ENCODE data around the gene SSR2.

GRCh38 chr1:156048663-156049258 is 28.0 kb upstream of the SSR2 start:
- TF ChIP-seq, protein P1, sequence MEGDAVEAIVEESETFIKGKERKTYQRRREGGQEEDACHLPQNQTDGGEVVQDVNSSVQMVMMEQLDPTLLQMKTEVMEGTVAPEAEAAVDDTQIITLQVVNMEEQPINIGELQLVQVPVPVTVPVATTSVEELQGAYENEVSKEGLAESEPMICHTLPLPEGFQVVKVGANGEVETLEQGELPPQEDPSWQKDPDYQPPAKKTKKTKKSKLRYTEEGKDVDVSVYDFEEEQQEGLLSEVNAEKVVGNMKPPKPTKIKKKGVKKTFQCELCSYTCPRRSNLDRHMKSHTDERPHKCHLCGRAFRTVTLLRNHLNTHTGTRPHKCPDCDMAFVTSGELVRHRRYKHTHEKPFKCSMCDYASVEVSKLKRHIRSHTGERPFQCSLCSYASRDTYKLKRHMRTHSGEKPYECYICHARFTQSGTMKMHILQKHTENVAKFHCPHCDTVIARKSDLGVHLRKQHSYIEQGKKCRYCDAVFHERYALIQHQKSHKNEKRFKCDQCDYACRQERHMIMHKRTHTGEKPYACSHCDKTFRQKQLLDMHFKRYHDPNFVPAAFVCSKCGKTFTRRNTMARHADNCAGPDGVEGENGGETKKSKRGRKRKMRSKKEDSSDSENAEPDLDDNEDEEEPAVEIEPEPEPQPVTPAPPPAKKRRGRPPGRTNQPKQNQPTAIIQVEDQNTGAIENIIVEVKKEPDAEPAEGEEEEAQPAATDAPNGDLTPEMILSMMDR (conservative IDR thresholded peaks at IDR 0.05 in 1 of 2, IDR thresholded peaks at IDR 0.05 in 1 of 2; ENCODE audit: extremely low read depth in 1 of 2, insufficient read depth in 1 of 2, low read depth in 1 of 2, low read length in 2 of 2): no peak
- no peak for TF ChIP-seq EZH2 (IDR thresholded peaks at IDR 0.05; ENCODE audit: borderline replicate concordance, low read length)
